ENCODE results near the gene ELMO1.

DNA sequence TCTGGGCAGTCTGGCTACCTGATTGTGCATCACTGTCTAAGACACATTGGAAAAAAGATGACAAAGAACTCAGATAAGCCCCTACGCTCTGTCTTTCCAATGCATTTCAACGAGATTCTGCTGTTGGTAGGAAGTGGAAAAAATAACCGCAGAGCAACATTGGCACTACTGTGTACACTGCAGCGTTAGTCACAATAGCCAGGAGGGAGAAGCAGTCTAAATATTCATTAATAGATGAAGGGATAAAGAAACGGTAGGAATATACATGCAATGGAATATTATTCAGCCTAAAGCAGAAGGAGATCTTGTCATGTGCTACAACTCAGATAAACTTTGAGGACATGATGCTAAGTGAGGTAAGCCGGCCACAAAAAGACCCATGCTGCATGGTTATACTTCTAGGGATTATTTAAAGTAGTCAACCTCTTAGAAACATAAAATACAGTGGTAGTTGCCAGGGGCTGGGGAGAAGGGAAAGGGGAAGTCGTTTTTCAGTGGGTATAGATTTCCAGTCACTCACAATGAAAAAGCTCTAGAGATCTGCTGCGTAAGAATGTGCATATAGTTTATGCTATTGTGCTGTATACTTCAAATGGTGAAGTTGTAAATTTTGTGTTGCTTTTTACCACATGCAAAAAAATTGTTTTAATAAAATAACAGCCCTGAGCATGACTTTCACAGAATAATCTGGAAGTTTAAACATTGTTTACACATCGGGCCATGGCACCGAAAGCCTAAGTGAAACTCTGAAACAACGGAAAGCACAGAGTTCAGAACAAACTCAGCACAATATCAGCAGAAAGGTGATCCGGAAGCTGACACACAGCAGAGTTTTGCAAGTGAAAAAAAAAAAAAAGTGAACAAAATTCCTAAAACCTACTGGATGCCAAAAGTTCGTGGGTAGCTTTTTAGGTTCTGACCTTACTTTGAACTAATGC, 40.1 kb downstream of the ELMO1 start:
- TF ChIP-seq, protein P1, sequence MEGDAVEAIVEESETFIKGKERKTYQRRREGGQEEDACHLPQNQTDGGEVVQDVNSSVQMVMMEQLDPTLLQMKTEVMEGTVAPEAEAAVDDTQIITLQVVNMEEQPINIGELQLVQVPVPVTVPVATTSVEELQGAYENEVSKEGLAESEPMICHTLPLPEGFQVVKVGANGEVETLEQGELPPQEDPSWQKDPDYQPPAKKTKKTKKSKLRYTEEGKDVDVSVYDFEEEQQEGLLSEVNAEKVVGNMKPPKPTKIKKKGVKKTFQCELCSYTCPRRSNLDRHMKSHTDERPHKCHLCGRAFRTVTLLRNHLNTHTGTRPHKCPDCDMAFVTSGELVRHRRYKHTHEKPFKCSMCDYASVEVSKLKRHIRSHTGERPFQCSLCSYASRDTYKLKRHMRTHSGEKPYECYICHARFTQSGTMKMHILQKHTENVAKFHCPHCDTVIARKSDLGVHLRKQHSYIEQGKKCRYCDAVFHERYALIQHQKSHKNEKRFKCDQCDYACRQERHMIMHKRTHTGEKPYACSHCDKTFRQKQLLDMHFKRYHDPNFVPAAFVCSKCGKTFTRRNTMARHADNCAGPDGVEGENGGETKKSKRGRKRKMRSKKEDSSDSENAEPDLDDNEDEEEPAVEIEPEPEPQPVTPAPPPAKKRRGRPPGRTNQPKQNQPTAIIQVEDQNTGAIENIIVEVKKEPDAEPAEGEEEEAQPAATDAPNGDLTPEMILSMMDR (IDR thresholded peaks at IDR 0.05; ENCODE audit: poor library complexity) = no peak
- TF ChIP-seq EZH2 (IDR thresholded peaks at IDR 0.05; ENCODE audit: borderline replicate concordance) (no peak), EZH2phosphoT487 (IDR thresholded peaks at IDR 0.05; ENCODE audit: low read depth, severe bottlenecking, unreplicated experiment) (no peak)

All from hepatocyte (in vitro differentiated cells).